GM23338 (cell line): ENCODE data around the gene UNC13D. TPM values are rescaled to one million over a fixed set of nuclear protein-coding genes. Genes with fewer than 3 reads are reported as not detected.

Source experiments
- ATAC-seq: fragments of 200-7000 bp; cut with Tn5 transposase; 3 replicates; pipeline ENCODE4 v1.9.1; 2020
- DNase-seq: peaks from one replicate; pipeline ENCODE4 v3.0.0-alpha.2; 2015; ENCODE audit warnings: low spot score
- H2AFZ ChIP-seq: fragments of 200-600 bp; sonication (generic); 2 replicates; pipeline ENCODE4 v1.8.0; 2016; ENCODE audit warnings: antibody characterized with exemption, mild to moderate bottlenecking, moderate library complexity
- H3F3A ChIP-seq: fragments of 200-600 bp; sonication (generic); replicated peaks from 2 replicates; pipeline ENCODE4 v1.8.0; 2017; ENCODE audit warnings: antibody characterized with exemption, mixed run types, low read depth
- H3K27ac ChIP-seq: fragments of 200-600 bp; sonication (generic); 2 replicates; pipeline ENCODE4 v1.6.1; 2016; ENCODE audit warnings: low read depth
- H3K27me3 ChIP-seq: fragments of 200-600 bp; sonication (generic); 2 replicates; pipeline ENCODE4 v1.8.0; 2016; ENCODE audit warnings: mild to moderate bottlenecking, mixed run types, moderate library complexity; ENCODE audit not compliant: insufficient read depth
- H3K36me3 ChIP-seq: fragments of 200-600 bp; sonication (generic); 2 replicates; pipeline ENCODE4 v1.8.0; 2016; ENCODE audit warnings: mild to moderate bottlenecking; ENCODE audit not compliant: insufficient read depth
- H3K4me1 ChIP-seq: fragments of 200-600 bp; sonication (generic); 2 replicates; pipeline ENCODE4 v1.8.0; 2016; ENCODE audit warnings: mild to moderate bottlenecking, moderate library complexity; ENCODE audit not compliant: insufficient read depth
- H3K4me2 ChIP-seq: fragments of 200-600 bp; sonication (generic); 2 replicates; pipeline ENCODE4 v1.7.1; 2017; ENCODE audit warnings: mixed run types
- H3K4me3 ChIP-seq: fragments of 200-600 bp; sonication (generic); 2 replicates; pipeline ENCODE4 v1.6.1; 2016; ENCODE audit warnings: mixed run types
- H3K79me2 ChIP-seq: fragments of 200-600 bp; sonication (generic); replicated peaks from 2 replicates; pipeline ENCODE4 v1.8.0; 2017; ENCODE audit warnings: mild to moderate bottlenecking; ENCODE audit not compliant: insufficient read depth
- H3K9me2 ChIP-seq: fragments of 200-600 bp; sonication (generic); 2 replicates; pipeline ENCODE4 v1.8.0; 2017; ENCODE audit not compliant: insufficient read depth
- H4K20me1 ChIP-seq: fragments of 200-600 bp; sonication (generic); replicated peaks from 2 replicates; pipeline ENCODE4 v1.8.0; 2017; ENCODE audit warnings: mild to moderate bottlenecking; ENCODE audit not compliant: insufficient read depth
- H3K27ac Mint-ChIP-seq: 2 replicates; pipeline ENCODE4 v1.8.0; 2020; ENCODE audit warnings: inconsistent platforms, mild to moderate bottlenecking, moderate library complexity, mixed read lengths
- H3K27me3 Mint-ChIP-seq: 3 replicates; pipeline ENCODE4 v1.8.0; 2022; ENCODE audit warnings: low read depth, mild to moderate bottlenecking, moderate library complexity, mixed read lengths, inconsistent platforms; ENCODE audit not compliant: insufficient read depth, poor library complexity
- H3K36me3 Mint-ChIP-seq: 3 replicates; pipeline ENCODE4 v1.8.0; 2021; ENCODE audit warnings: low read depth, mild to moderate bottlenecking, inconsistent platforms, moderate library complexity, mixed read lengths
- H3K4me1 Mint-ChIP-seq: 3 replicates; pipeline ENCODE4 v1.8.0; 2020; ENCODE audit warnings: mild to moderate bottlenecking, inconsistent platforms, mixed read lengths
- H3K4me3 Mint-ChIP-seq: 3 replicates; pipeline ENCODE4 v1.8.0; 2021; ENCODE audit warnings: moderate library complexity, mild to moderate bottlenecking, inconsistent platforms, mixed read lengths
- H3K9me3 Mint-ChIP-seq: 3 replicates; pipeline ENCODE4 v1.8.0; 2020; ENCODE audit warnings: moderate library complexity, mild to moderate bottlenecking, inconsistent platforms, mixed read lengths
- CREB1 ChIP-seq: fragments of 250-450 bp; sonication (Bioruptor Pico); IDR thresholded peaks from 2 replicates; pipeline ENCODE4 v1.5.0; 2020; ENCODE audit warnings: low read depth, mild to moderate bottlenecking, moderate library complexity
- EZH2 ChIP-seq: fragments of 200-600 bp; sonication (generic); IDR thresholded peaks from one replicate; pipeline ENCODE4 v1.8.0; 2017; ENCODE audit warnings: antibody characterized with exemption, mild to moderate bottlenecking, low read depth; ENCODE audit not compliant: unreplicated experiment
- NANOG ChIP-seq: IDR thresholded peaks from 2 replicates; pipeline ENCODE4 v1.6.1; 2016; ENCODE audit warnings: antibody characterized with exemption, borderline replicate concordance
- POLR2AphosphoS5 ChIP-seq: IDR thresholded peaks from 2 replicates; pipeline ENCODE4 v1.6.1; 2016; ENCODE audit warnings: antibody characterized with exemption, low read depth
- STAT1 ChIP-seq: IDR thresholded peaks from one replicate; pipeline ENCODE4 v1.6.1; 2016; ENCODE audit warnings: antibody characterized with exemption; ENCODE audit not compliant: unreplicated experiment
- ZNF114 ChIP-seq: fragments of 250-450 bp; sonication (Bioruptor Pico); IDR thresholded peaks from 2 replicates; pipeline ENCODE4 v1.5.0; 2020; ENCODE audit warnings: mild to moderate bottlenecking, moderate library complexity
- polyA plus RNA-seq: library from polyadenylated mRNA; unstranded; fragments of >200 nt; fragmentation: Nextera tagmentation; extraction: Ambion mirVana; gene quantifications from 2 replicates; pipeline ENCODE4 v1.2.1, GENCODE V29; 2016
- total RNA-seq: library from RNA; depleted of rRNA; stranded (reverse); fragments of >200 nt; shearing (Covaris generic); gene quantifications from 2 replicates; pipeline ENCODE4 v1.2.3, GENCODE V29; 2014
- TF ChIP-seq, protein P1 (sequence below), 2 experiments: fragments of 200-600 bp in 1 of 2; sonication (generic) in 1 of 2; conservative IDR thresholded peaks; 2 replicates each; pipeline versions ENCODE4 v1.5.1 to v1.6.1; 2016 to 2017; ENCODE audit warnings: antibody characterized with exemption in 2 of 2, low read depth in 2 of 2, mild to moderate bottlenecking in 2 of 2, moderate library complexity in 1 of 2
- TF ChIP-seq, protein P2 (sequence below): IDR thresholded peaks from 2 replicates; pipeline ENCODE4 v1.6.1; 2016; ENCODE audit warnings: antibody characterized with exemption

UNC13D gene
- total and polyA plus RNA-seq, 2 experiments from 2014 or later = 5.9 to 10.8 TPM

DNA sequence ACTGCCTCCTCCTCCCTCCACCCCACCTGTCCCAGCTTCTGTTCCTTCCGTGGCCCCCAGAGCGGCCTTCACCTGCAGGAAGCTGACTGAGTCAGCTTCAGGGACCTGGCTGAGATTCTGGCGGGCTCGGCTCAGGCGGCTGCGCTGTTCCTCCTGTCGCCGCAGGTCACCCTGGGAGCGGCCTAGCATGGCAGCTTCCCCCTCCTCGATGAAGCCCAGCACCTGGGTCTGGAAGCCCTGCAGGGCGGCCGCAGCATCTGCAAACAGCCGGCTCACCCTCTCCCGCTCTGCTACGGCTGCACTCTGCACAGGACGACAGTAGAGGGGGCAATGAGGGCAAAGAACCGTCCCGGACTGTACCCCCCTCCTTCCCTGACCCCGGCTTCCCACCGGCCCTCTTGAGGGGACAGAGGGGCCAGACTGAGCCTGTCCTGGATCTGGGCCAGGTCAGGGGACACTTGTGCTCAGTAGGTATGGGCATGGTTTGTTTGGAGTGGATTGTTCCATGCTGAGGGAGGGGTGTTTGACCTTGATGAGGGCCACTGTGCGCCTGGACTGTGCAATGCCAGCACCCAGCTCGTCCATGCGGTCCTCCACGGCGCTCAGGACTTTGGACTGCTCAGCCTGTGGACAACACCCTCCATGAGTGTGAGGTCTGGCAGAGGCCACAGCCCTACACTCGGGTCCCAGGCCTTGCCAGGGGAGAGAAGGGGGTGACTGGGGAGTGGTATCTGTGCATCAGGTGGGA is 32.2 kb upstream of the UNC13D start:
- H3K4me1 ChIP-seq = peaks cover 16% of the 10 kb centered on the region; the same call in 1 of the 2 replicates
- H3K27ac ChIP-seq = no peak overlapping the region
- no peaks in the 10 kb centered on the region for H3K79me2 ChIP-seq
- ATAC-seq (peak; percentile 63), DNase-seq (peak; percentile 80)
- Mint-ChIP-seq H3K4me3 (peak overlapping the region; percentile 72), H3K27ac (no peak overlapping the region), H3K36me3 (no peaks in the 10 kb centered on the region; the same call in 2 of the 3 replicates), H3K27me3 (peaks cover 40% of the 10 kb centered on the region), H3K9me3 (no peaks in the 10 kb centered on the region), H3K4me1 (peaks cover 16% of the 10 kb centered on the region)
- no peaks in the 10 kb centered on the region for H3K9me2 ChIP-seq
- H4K20me1 ChIP-seq = no peaks in the 10 kb centered on the region
- peaks cover 29% of the 10 kb centered on the region for H3F3A ChIP-seq
- peak overlapping the region; percentile 97 for H3K4me2 ChIP-seq
- peak overlapping the region; percentile 83; the same call in 1 of the 2 replicates for H3K4me3 ChIP-seq
- TF ChIP-seq, protein P1, sequence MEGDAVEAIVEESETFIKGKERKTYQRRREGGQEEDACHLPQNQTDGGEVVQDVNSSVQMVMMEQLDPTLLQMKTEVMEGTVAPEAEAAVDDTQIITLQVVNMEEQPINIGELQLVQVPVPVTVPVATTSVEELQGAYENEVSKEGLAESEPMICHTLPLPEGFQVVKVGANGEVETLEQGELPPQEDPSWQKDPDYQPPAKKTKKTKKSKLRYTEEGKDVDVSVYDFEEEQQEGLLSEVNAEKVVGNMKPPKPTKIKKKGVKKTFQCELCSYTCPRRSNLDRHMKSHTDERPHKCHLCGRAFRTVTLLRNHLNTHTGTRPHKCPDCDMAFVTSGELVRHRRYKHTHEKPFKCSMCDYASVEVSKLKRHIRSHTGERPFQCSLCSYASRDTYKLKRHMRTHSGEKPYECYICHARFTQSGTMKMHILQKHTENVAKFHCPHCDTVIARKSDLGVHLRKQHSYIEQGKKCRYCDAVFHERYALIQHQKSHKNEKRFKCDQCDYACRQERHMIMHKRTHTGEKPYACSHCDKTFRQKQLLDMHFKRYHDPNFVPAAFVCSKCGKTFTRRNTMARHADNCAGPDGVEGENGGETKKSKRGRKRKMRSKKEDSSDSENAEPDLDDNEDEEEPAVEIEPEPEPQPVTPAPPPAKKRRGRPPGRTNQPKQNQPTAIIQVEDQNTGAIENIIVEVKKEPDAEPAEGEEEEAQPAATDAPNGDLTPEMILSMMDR (conservative IDR thresholded peaks at IDR 0.05; ENCODE audit: low read depth in 2 of 2) = peak; percentile 43 to 51
- TF ChIP-seq, protein P2, sequence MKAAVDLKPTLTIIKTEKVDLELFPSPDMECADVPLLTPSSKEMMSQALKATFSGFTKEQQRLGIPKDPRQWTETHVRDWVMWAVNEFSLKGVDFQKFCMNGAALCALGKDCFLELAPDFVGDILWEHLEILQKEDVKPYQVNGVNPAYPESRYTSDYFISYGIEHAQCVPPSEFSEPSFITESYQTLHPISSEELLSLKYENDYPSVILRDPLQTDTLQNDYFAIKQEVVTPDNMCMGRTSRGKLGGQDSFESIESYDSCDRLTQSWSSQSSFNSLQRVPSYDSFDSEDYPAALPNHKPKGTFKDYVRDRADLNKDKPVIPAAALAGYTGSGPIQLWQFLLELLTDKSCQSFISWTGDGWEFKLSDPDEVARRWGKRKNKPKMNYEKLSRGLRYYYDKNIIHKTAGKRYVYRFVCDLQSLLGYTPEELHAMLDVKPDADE = no peak
- peak overlapping the region; percentile 99 for H2AFZ ChIP-seq
- no peaks in the 10 kb centered on the region for H3K36me3 ChIP-seq
- H3K27me3 ChIP-seq = peaks cover 37% of the 10 kb centered on the region

DNA sequence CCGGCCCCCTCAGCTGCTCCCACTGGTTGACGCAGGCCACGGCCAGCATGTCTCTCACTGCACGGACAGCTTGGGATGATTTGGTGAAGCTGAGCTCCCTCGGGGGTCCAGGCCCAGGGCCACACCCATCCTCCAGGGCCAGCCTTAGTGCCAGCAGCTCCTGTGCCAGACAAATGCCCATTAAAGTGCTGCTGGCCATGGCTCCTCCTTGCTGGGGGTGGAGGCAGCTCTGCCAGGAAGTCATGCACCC is 31.7 kb upstream of the UNC13D start:
- Histone ChIP-seq H3K36me3 (no peaks in the 10 kb centered on the region), H4K20me1 (no peaks in the 10 kb centered on the region), H2AFZ (0 out of 2 replicates have a peak overlapping the region, but pooled peaks have one; percentile 99), H3K9me2 (no peaks in the 10 kb centered on the region), H3K27me3 (peaks cover 37% of the 10 kb centered on the region), H3K4me2 (peak overlapping the region; percentile 97; the same call in 1 of the 2 replicates), H3F3A (peaks cover 29% of the 10 kb centered on the region), H3K4me1 (peaks cover 16% of the 10 kb centered on the region; the same call in 1 of the 2 replicates), H3K4me3 (no peak overlapping the region), H3K27ac (no peak overlapping the region), H3K79me2 (no peaks in the 10 kb centered on the region)
- H3K36me3 Mint-ChIP-seq = no peaks in the 10 kb centered on the region; the same call in 2 of the 3 replicates
- DNase-seq (no peak), ATAC-seq (no peak)
- peaks cover 17% of the 10 kb centered on the region for H3K4me1 Mint-ChIP-seq
- H3K4me3 Mint-ChIP-seq = no peak overlapping the region
- no peaks in the 10 kb centered on the region for H3K9me3 Mint-ChIP-seq
- no peak overlapping the region for H3K27ac Mint-ChIP-seq
- H3K27me3 Mint-ChIP-seq = peaks cover 40% of the 10 kb centered on the region
- TF ChIP-seq POLR2AphosphoS5 (no peak), CREB1 (CRISPR knock-in tag) (no peak), STAT1 (no peak), NANOG (no peak), ZNF114 (CRISPR knock-in tag) (no peak), EZH2 (no peak)
- TF ChIP-seq, protein P2 = no peak
- TF ChIP-seq, protein P1 (conservative IDR thresholded peaks at IDR 0.05; ENCODE audit: low read depth in 2 of 2) = no peak
